T-helper 17 cell (primary cell): ENCODE measurements around the gene DCLRE1C. TPM values are rescaled to one million over a fixed set of nuclear protein-coding genes. Genes with fewer than 3 reads are reported as not detected.
"Not testable (repeated sequence)": the region's sequence is repeated elsewhere in the genome, so short reads cannot be mapped to it uniquely, and the experiment has no call there.

ENCODE experiments used
- ATAC-seq: fragments of 150-1000 bp; cut with Tn5 transposase; 2 replicates; pipeline ENCODE4 v1.10.0; 2021; ENCODE audit warnings: mild to moderate bottlenecking, moderate library complexity
- DNase-seq, 3 donors: peaks; one replicate each; pipeline versions ENCODE4 v3.0.0 to v3.0.0-alpha.2; 2020 to 2021
- H3K9me3 ChIP-seq: one replicate; pipeline ENCODE4 v1.7.0; 2013; ENCODE audit warnings: low read length, mild to moderate bottlenecking; ENCODE audit not compliant: control insufficient read depth, poor library complexity, severe bottlenecking
- H3K27ac Mint-ChIP-seq: one replicate; pipeline ENCODE4 v1.8.0; 2022; ENCODE audit warnings: mild to moderate bottlenecking, moderate library complexity, mixed read lengths
- H3K27me3 Mint-ChIP-seq: one replicate; pipeline ENCODE4 v1.8.0; 2022; ENCODE audit warnings: mixed read lengths
- H3K36me3 Mint-ChIP-seq: one replicate; pipeline ENCODE4 v1.8.0; 2022; ENCODE audit warnings: low read depth, mixed read lengths
- H3K4me1 Mint-ChIP-seq: one replicate; pipeline ENCODE4 v1.8.0; 2022; ENCODE audit warnings: mild to moderate bottlenecking, mixed read lengths
- H3K4me3 Mint-ChIP-seq: one replicate; pipeline ENCODE4 v1.8.0; 2022; ENCODE audit warnings: mild to moderate bottlenecking, moderate library complexity, mixed read lengths
- total RNA-seq, 4 donors: library from RNA in 2 of 4; stranded (reverse) in 2 of 4; gene quantifications; one replicate each; pipeline ENCODE4 v1.2.3 and lab custom pipeline; 2022 to 2026

Gene DCLRE1C
- total RNA-seq, 2 donors from 2014 or later = 12.8 to 15.3 TPM

DNA sequence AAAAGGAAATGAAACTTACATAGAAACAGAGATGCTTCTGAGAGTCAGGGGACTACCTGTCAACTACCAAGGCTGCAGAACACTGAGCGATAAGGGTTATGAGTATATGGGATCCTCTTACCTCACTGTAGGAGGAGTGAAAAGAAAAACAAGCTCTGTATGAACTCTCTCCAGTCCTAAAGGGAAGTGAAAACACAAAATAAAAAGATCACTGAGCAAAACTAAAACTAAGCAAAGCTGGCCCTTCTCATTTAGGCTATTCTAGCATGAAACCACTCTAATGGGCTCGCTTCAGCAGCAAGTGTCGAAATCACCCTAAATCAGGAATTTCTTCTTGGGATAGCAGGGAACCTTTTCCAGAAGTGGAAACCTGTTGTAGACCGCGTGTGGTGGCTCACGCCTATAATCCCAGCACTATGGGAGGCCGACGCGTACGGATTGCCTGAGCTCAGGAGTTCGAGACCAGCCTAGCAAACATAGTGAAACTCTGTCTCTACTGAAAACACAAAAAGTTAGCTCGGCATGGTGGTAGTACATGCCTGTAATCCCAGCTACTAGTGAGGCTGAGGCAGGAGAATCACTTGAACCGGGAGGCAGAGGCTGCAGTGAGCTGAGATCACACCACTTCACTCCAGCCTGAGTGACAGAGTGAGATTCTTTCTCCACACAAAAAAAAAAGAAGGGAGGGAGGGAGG lies 27.0 kb downstream of the DCLRE1C start:
- DNase-seq (no peak), ATAC-seq (peak; percentile 30)
- H3K27ac Mint-ChIP-seq = peak overlapping the region; percentile 19
- H3K27me3 Mint-ChIP-seq = no peaks in the 10 kb centered on the region
- peaks cover 10% of the 10 kb centered on the region for H3K36me3 Mint-ChIP-seq
- no peaks in the 10 kb centered on the region for H3K9me3 ChIP-seq
- no peak overlapping the region for H3K4me3 Mint-ChIP-seq
- H3K4me1 Mint-ChIP-seq = peaks cover 4% of the 10 kb centered on the region

DNA sequence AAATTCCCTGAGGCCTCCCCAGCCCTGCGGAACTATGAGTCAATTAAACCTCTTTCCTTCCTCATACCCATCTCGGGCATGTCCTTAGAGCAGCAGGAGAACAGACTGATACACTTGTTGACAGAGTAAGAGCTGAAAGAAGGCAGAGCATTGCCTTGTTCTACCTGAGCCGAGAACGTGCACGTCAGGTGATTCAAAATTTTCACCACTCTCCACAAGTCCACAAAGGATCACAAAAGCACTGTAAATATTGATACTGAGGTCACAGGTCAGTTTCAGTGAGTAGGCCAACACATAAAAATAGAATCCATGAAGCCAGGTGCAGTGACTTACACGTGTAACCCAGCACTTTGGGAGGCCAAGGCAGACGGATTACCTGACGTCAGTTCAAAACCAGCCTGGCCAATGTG lies 27.8 kb downstream of the DCLRE1C start:
- H3K9me3 ChIP-seq = no peaks in the 10 kb centered on the region
- Mint-ChIP-seq H3K27me3 (no peaks in the 10 kb centered on the region), H3K27ac (peak overlapping the region; percentile 19), H3K4me3 (no peak overlapping the region), H3K36me3 (peaks cover 11% of the 10 kb centered on the region), H3K4me1 (peaks cover 2% of the 10 kb centered on the region)
- ATAC-seq (no peak), DNase-seq (no peak)

DNA sequence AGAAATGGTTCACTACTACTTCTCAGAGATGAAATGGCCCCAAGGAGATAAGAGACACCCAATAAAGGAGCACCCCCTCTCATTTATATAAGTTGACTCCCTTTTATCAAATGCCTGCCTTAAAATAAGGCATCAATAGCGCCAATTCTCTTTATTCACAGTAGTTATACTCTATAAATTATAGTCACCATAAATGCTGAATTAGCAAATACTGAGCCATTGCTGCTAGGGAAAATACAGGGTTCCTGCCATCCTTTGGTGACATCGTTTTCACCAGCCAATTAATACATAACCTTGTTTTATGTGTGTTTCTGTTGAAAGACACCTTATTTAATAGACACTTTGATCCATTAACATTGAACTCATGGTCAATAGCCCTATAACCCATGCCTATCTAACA lies 28.6 kb downstream of the DCLRE1C start:
- ATAC-seq = no peak
- Mint-ChIP-seq H3K36me3 (peaks cover 13% of the 10 kb centered on the region), H3K4me1 (peaks cover 2% of the 10 kb centered on the region)

GRCh38 chr10:14924013-14924412 lies 29.9 kb downstream of the DCLRE1C start:
- Mint-ChIP-seq H3K4me3 (no peak overlapping the region), H3K36me3 (peaks cover 22% of the 10 kb centered on the region), H3K27ac (no peak overlapping the region), H3K27me3 (no peaks in the 10 kb centered on the region), H3K4me1 (peaks cover 2% of the 10 kb centered on the region)
- ATAC-seq (no peak), DNase-seq (no peak)
- no peaks in the 10 kb centered on the region for H3K9me3 ChIP-seq

More for the DNA sequence above, 28.6 kb downstream of the DCLRE1C start:
- H3K4me3 Mint-ChIP-seq = no peak overlapping the region
- no peaks in the 10 kb centered on the region for H3K9me3 ChIP-seq
- H3K27ac Mint-ChIP-seq = no peak overlapping the region
- no peak for DNase-seq
- no peaks in the 10 kb centered on the region for H3K27me3 Mint-ChIP-seq

GRCh38 chr10:14918964-14919363 lies 34.9 kb downstream of the DCLRE1C start:
- Mint-ChIP-seq H3K36me3 (peaks cover 23% of the 10 kb centered on the region), H3K27ac (no peak overlapping the region), H3K4me1 (peaks cover 10% of the 10 kb centered on the region), H3K27me3 (no peaks in the 10 kb centered on the region), H3K4me3 (no peak overlapping the region)
- peaks cover 10% of the 10 kb centered on the region for H3K9me3 ChIP-seq
- ATAC-seq (no peak), DNase-seq (no peak)

DNA sequence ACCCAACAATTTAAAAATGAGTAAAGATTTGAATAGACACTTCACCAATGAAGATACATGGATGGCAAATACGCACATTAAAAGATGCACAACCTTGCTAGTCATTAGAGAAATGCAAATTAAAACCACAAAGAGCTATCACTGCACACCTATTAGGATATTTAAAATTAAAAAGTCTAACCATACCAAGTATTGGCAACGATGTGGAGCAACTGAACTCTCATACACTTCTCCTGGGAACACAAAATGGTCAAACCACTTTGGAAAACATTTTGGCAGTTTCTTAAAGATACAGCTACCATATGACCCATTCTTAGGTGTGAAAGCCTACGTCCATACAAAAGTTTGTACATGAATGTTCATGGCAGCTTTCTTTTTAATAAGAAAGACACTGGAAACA lies 36.1 kb downstream of the DCLRE1C start:
- H3K36me3 Mint-ChIP-seq = peaks cover 23% of the 10 kb centered on the region
- ATAC-seq (no peak), DNase-seq (no peak)
- no peak overlapping the region for H3K4me3 Mint-ChIP-seq
- no peak overlapping the region for H3K27ac Mint-ChIP-seq
- H3K4me1 Mint-ChIP-seq = peaks cover 10% of the 10 kb centered on the region
- H3K27me3 Mint-ChIP-seq = no peaks in the 10 kb centered on the region
- H3K9me3 ChIP-seq = peaks cover 10% of the 10 kb centered on the region

- Mint-ChIP-seq H3K4me3 (no peak overlapping the region), H3K27me3 (no peaks in the 10 kb centered on the region), H3K27ac (no peak overlapping the region), H3K4me1 (peaks cover 11% of the 10 kb centered on the region), H3K36me3 (peaks cover 20% of the 10 kb centered on the region)
- DNase-seq = no peak
- H3K9me3 ChIP-seq = peaks cover 10% of the 10 kb centered on the region
- ATAC-seq = no peak
Observed at GRCh38 chr10:14916600-14916999, 37.3 kb downstream of the DCLRE1C start.

DNA sequence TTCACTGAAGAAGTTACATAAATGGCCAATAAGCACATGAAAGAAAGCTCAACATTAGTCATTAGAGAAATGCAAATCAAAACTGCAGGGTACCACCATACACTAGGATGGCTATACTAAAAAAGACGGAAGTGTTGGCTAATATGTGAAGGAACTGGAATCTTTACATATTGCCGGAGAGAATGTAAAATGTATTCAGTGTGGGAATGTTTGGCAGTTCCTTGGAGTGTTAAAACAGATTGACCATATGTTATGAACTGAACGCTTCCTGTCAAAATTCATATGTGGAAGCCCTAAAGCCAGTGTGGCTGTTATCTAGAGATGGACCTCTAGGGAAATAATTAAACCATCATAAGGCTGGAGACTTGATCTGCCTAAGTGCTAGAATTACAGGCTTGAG lies 42.1 kb downstream of the DCLRE1C start:
- no peak overlapping the region for H3K4me3 Mint-ChIP-seq
- no peaks in the 10 kb centered on the region for H3K27me3 Mint-ChIP-seq
- peak overlapping the region; percentile 12 for H3K27ac Mint-ChIP-seq
- peaks cover 17% of the 10 kb centered on the region for H3K36me3 Mint-ChIP-seq
- no peaks in the 10 kb centered on the region for H3K9me3 ChIP-seq
- no peak for DNase-seq
- ATAC-seq = no peak
- peaks cover 18% of the 10 kb centered on the region for H3K4me1 Mint-ChIP-seq

- no peak for ATAC-seq
- H3K27me3 Mint-ChIP-seq = no peaks in the 10 kb centered on the region
- peaks cover 18% of the 10 kb centered on the region for H3K4me1 Mint-ChIP-seq
- H3K36me3 Mint-ChIP-seq = peaks cover 17% of the 10 kb centered on the region
- no peaks in the 10 kb centered on the region for H3K9me3 ChIP-seq
- DNase-seq = no peak
- H3K27ac Mint-ChIP-seq = peak overlapping the region; percentile 12
- no peak overlapping the region for H3K4me3 Mint-ChIP-seq
Observed at GRCh38 chr10:14910953-14911352, 42.9 kb downstream of the DCLRE1C start.

DNA sequence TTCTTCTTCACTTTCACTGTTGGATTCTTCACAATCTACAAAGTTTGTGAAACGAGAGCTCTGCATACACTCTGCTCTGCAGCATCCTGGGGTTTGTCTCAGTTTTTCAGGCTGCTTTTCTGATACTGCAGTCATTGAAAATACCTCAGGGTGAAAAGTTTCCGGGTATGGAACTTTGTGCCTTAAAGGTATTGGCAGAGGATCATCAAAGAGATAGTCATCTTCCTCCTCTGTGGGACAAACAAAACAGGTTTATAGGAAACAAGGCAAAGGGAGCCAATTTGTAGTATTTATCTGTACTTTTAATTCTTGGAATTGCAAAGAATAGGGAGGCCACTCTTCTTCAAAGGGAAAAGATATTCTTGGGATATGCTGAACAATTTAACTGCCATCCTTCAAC lies 44.8 kb downstream of the DCLRE1C start:
- DNase-seq (no peak), ATAC-seq (no peak)
- Mint-ChIP-seq H3K27me3 (no peaks in the 10 kb centered on the region), H3K4me3 (no peak overlapping the region), H3K36me3 (peaks cover 14% of the 10 kb centered on the region), H3K27ac (no peak overlapping the region), H3K4me1 (peaks cover 13% of the 10 kb centered on the region)
- H3K9me3 ChIP-seq = no peaks in the 10 kb centered on the region

DNA sequence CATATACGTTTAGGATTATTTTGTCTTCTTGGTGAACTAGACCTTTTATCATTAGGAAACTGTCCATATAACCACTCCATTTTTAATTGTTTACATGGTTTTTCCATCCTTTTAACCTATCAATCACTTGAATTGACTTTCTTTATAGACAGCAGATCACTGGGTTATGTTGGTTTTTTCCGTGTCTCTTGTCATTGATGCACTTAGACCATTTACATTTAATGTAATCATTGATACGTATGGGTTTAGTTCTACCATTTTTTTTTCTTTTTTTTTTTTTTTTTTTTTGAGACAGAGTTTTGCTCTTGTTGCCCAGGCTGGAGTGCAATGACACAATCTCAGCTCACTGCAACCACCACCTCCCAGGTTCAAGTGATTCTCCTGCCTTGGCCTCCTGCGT lies 46.3 kb downstream of the DCLRE1C start:
- H3K4me3 Mint-ChIP-seq, H3K27ac Mint-ChIP-seq, DNase-seq, H3K27me3 Mint-ChIP-seq, ATAC-seq, H3K9me3 ChIP-seq: not testable (repeated sequence)
- H3K4me1 Mint-ChIP-seq = peaks cover 13% of the 10 kb centered on the region
- H3K36me3 Mint-ChIP-seq = peaks cover 14% of the 10 kb centered on the region

GRCh38 chr10:14906765-14907164 lies 47.1 kb downstream of the DCLRE1C start:
- no peaks in the 10 kb centered on the region for H3K27me3 Mint-ChIP-seq
- DNase-seq = no peak
- ATAC-seq = no peak
- H3K36me3 Mint-ChIP-seq = peaks cover 12% of the 10 kb centered on the region
- peaks cover 13% of the 10 kb centered on the region for H3K4me1 Mint-ChIP-seq
- no peak overlapping the region for H3K4me3 Mint-ChIP-seq
- no peaks in the 10 kb centered on the region for H3K9me3 ChIP-seq
- no peak overlapping the region for H3K27ac Mint-ChIP-seq

- no peaks in the 10 kb centered on the region for H3K27me3 Mint-ChIP-seq
- no peak overlapping the region for H3K4me3 Mint-ChIP-seq
- H3K4me1 Mint-ChIP-seq = peaks cover 9% of the 10 kb centered on the region
- H3K9me3 ChIP-seq = no peaks in the 10 kb centered on the region
- peak overlapping the region; percentile 45 for H3K27ac Mint-ChIP-seq
- DNase-seq = no peak
- peak; percentile 57 for ATAC-seq
- peaks cover 10% of the 10 kb centered on the region for H3K36me3 Mint-ChIP-seq
Observed at GRCh38 chr10:14905890-14906289, 48.0 kb downstream of the DCLRE1C start.

DNA sequence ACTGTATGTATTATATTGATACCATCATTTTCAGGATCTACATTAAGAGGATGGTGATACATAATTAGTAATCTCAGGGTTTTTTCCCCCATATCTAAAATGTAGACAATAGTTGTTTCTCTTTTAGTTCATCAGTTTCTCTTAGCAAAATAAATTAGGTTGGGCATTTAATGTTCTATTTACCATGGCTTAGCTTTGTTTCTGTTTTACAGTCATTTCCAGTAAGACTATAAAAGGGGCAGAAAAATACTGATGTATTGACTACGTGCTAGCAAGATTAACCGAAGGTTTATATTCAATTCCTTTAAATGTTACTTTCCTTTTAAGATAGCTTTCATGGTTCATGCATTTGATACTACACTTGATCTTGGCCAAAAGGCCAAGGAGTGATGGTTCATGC lies 49.0 kb downstream of the DCLRE1C start:
- H3K4me1 Mint-ChIP-seq = peaks cover 6% of the 10 kb centered on the region
- H3K4me3 Mint-ChIP-seq = no peak overlapping the region
- peaks cover 8% of the 10 kb centered on the region for H3K36me3 Mint-ChIP-seq
- ATAC-seq = no peak
- DNase-seq = no peak
- no peaks in the 10 kb centered on the region for H3K27me3 Mint-ChIP-seq
- no peak overlapping the region for H3K27ac Mint-ChIP-seq
- no peaks in the 10 kb centered on the region for H3K9me3 ChIP-seq
